Endothelial cell of umbilical vein (primary cell): ENCODE results near the gene SHISA9. TPM values are rescaled to one million over a fixed set of nuclear protein-coding genes. Genes with fewer than 3 reads are reported as not detected.

Source experiments
- BruUV-seq: library from RNA; stranded (reverse); fragments of 400-500 nt; replicated peaks from 2 replicates; lab custom pipeline; 2021; lab: Mats Ljungman, UMichigan
- CTCF ChIA-PET: fragments of 300-600, 350-600 bp; sonication (Branson Sonifier 250); formaldehyde crosslinking; loops from one replicate; lab custom pipeline; 2021; ENCODE audit warnings: antibody characterized with exemption, inconsistent platforms; lab: Charles Lee
- POLR2A ChIA-PET: fragments of 300-600, 350-600 bp; sonication (Branson Sonifier 250); formaldehyde crosslinking; loops from one replicate; lab custom pipeline; 2021; ENCODE audit warnings: antibody characterized with exemption, inconsistent platforms; lab: Charles Lee
- DNase-seq: peaks from one replicate; pipeline ENCODE4 v3.0.0-alpha.2; 2011; ENCODE audit warnings: low read depth, low spot score
- FAIRE-seq: peaks from 2 replicates; lab custom pipeline; 2011; peaks lifted over from hg19 to GRCh38; lab: Jason Lieb, UNC
- H2AFZ ChIP-seq: 2 replicates; pipeline ENCODE4 v1.6.0; 2012; ENCODE audit warnings: low read depth, low read length, control low read depth, inconsistent platforms
- H3K27ac ChIP-seq: 2 replicates; pipeline ENCODE4 v1.5.1; 2011; ENCODE audit warnings: low read depth, mild to moderate bottlenecking, control low read depth, low read length, moderate library complexity; ENCODE audit not compliant: insufficient read depth
- H3K27me3 ChIP-seq, 2 experiments: 2 replicates each; pipeline versions ENCODE4 v1.6.0 to v1.6.1; 2011; ENCODE audit warnings: low read length in 2 of 2, mixed read lengths in 1 of 2; ENCODE audit not compliant: control insufficient read depth in 2 of 2, insufficient read depth in 2 of 2
- H3K36me3 ChIP-seq, 2 experiments: 2 replicates in 1 of 2; 3 replicates in 1 of 2; pipeline ENCODE4 v1.5.1; 2011; ENCODE audit warnings: low read length in 2 of 2, mild to moderate bottlenecking in 1 of 2, moderate library complexity in 1 of 2; ENCODE audit not compliant: control insufficient read depth in 2 of 2, insufficient read depth in 2 of 2; ENCODE audit errors: extremely low read depth in 1 of 2
- H3K4me1 ChIP-seq: 3 replicates; pipeline ENCODE4 v1.5.1; 2011; ENCODE audit warnings: mild to moderate bottlenecking, low read length; ENCODE audit not compliant: control insufficient read depth, insufficient read depth; ENCODE audit errors: extremely low read depth
- H3K4me2 ChIP-seq: 2 replicates; pipeline ENCODE4 v1.6.1; 2011; ENCODE audit warnings: low read length, control low read depth, mixed read lengths; ENCODE audit not compliant: insufficient read depth
- H3K4me3 ChIP-seq, 3 experiments: fragments of 200-600 bp in 1 of 3; sonication (generic), shearing (Covaris generic) in 1 of 3; replicated peaks in 1 of 3; 2 replicates each; pipeline ENCODE4 v1.5.1; 2011 to 2016; ENCODE audit warnings: control low read depth in 3 of 3, low read length in 3 of 3, mild to moderate bottlenecking in 2 of 3, inconsistent platforms in 1 of 3, low read depth in 1 of 3, moderate library complexity in 1 of 3; ENCODE audit not compliant: insufficient read depth in 1 of 3
- H3K79me2 ChIP-seq: 2 replicates; pipeline ENCODE4 v1.6.0; 2012; ENCODE audit warnings: low read length, inconsistent platforms; ENCODE audit not compliant: control insufficient read depth, insufficient read depth
- H3K9ac ChIP-seq: replicated peaks from 2 replicates; pipeline ENCODE3; 2011; ENCODE audit warnings: low read length, control low read depth; ENCODE audit not compliant: insufficient read depth; ENCODE audit errors: extremely low read depth
- H3K9me1 ChIP-seq: replicated peaks from 3 replicates; pipeline ENCODE4 v1.6.0; 2011; ENCODE audit warnings: mild to moderate bottlenecking, low read length; ENCODE audit not compliant: control insufficient read depth, insufficient read depth; ENCODE audit errors: extremely low read depth
- H3K9me3 ChIP-seq: replicated peaks from 2 replicates; pipeline ENCODE4 v1.5.1; 2012; ENCODE audit warnings: low read length, inconsistent platforms; ENCODE audit not compliant: control insufficient read depth, insufficient read depth
- H4K20me1 ChIP-seq: replicated peaks from 2 replicates; pipeline ENCODE3; 2011; ENCODE audit warnings: mild to moderate bottlenecking, low read length; ENCODE audit not compliant: control insufficient read depth, insufficient read depth; ENCODE audit errors: extremely low read depth
- CTCF ChIP-seq, 2 donors: IDR thresholded peaks; 1 replicate in 1 of 2; 2 replicates in 1 of 2; pipeline ENCODE4 v1.5.1; 2011; ENCODE audit warnings: low read length in 2 of 2, mild to moderate bottlenecking in 2 of 2, moderate library complexity in 2 of 2, control low read depth in 1 of 2, inconsistent platforms in 1 of 2, low read depth in 1 of 2; ENCODE audit not compliant: insufficient read depth in 1 of 2; ENCODE audit errors: extremely low read depth in 1 of 2
- EZH2 ChIP-seq: IDR thresholded peaks from 2 replicates; pipeline ENCODE4 v1.6.1; 2012; ENCODE audit warnings: borderline replicate concordance, low read depth, mild to moderate bottlenecking, moderate library complexity, low read length, inconsistent platforms; ENCODE audit not compliant: severe bottlenecking
- GATA2 ChIP-seq: IDR thresholded peaks from 2 replicates; pipeline ENCODE4 v1.7.0; 2011; ENCODE audit warnings: low read depth, mild to moderate bottlenecking, moderate library complexity, mixed read lengths, low read length; ENCODE audit not compliant: insufficient read length, insufficient read depth
- JUN ChIP-seq: IDR thresholded peaks from 2 replicates; pipeline ENCODE4 v1.6.1; 2011; ENCODE audit warnings: borderline replicate concordance, low read depth; ENCODE audit not compliant: insufficient read length, insufficient read depth
- MAX ChIP-seq: IDR thresholded peaks from 2 replicates; pipeline ENCODE4 v1.6.1; 2011; ENCODE audit not compliant: insufficient read depth, insufficient read length
- MYC ChIP-seq: IDR thresholded peaks from one replicate; pipeline ENCODE4 v1.6.1; 2011; ENCODE audit warnings: mild to moderate bottlenecking, low read depth, low read length
- POLR2A ChIP-seq: IDR thresholded peaks from 2 replicates; pipeline ENCODE4 v1.6.1; 2012; ENCODE audit warnings: low read depth, mild to moderate bottlenecking, control low read depth, low read length
- POLR2AphosphoS5 ChIP-seq: IDR thresholded peaks from 2 replicates; pipeline ENCODE4 v1.6.1; 2012; ENCODE audit warnings: low read depth, mild to moderate bottlenecking, control low read depth, low read length, moderate library complexity; ENCODE audit not compliant: insufficient read depth
- dilution Hi-C: fragments of 300-500 bp; cut with MboI; formaldehyde crosslinking; loops from one replicate; pipeline ENCODE4 v1.15.0; 2019; ENCODE audit warnings: low sequenced_read_pairs; ENCODE audit not compliant: extremely low pct_ligation_motif_present
- intact Hi-C: fragments of 100-400 bp; cut with micrococcal nuclease; formaldehyde crosslinking; loops from one replicate; pipeline ENCODE4 v1.10.0; 2022
- polyA plus RNA-seq, 4 experiments: library from polyadenylated mRNA; depleted of rRNA in 3 of 4; stranded (reverse) in 3 of 4; unstranded in 1 of 4; fragments of >200 nt; gene quantifications; 2 replicates each; pipeline versions ENCODE4 v1.2.1 to v1.2.3, GENCODE V29; 2011 to 2012; ENCODE audit warnings: missing spikeins in 1 of 4
- total RNA-seq: library from RNA; stranded (reverse); gene quantifications from 2 replicates; pipeline ENCODE4 v1.2.3, GENCODE V29; 2021

Gene SHISA9
- total and polyA plus RNA-seq, 2 donors (not counting 3 experiments of a cell fraction or from before 2014, with no cell fraction given) = not detected

GRCh38 chr16:13012601-13013000, 111.2 kb downstream of the SHISA9 start:
- H3K4me2 ChIP-seq = no peak overlapping the region
- H3K27ac ChIP-seq = no peak overlapping the region
- no TSS peak for BruUV-seq
- H3K9me1 ChIP-seq = no peaks in the 10 kb centered on the region
- no peak overlapping the region for H3K9ac ChIP-seq
- dilution Hi-C loops = no loop called here
- H3K27me3 ChIP-seq = no peaks in the 10 kb centered on the region
- POLR2A ChIA-PET = no interaction called here
- H3K9me3 ChIP-seq = peaks cover 2% of the 10 kb centered on the region
- TF ChIP-seq MYC (no peak), JUN (no peak), GATA2 (no peak), CTCF (IDR thresholded peaks at IDR 0.05; ENCODE audit: extremely low read depth in 1 of 2, insufficient read depth in 1 of 2, low read depth in 1 of 2, low read length in 2 of 2) (no peak), POLR2AphosphoS5 (no peak), POLR2A (no peak), MAX (no peak), EZH2 (no peak)
- CTCF ChIA-PET = no interaction called here
- no peaks in the 10 kb centered on the region for H3K4me1 ChIP-seq
- H3K4me3 ChIP-seq = no peak overlapping the region
- no peaks in the 10 kb centered on the region for H4K20me1 ChIP-seq
- no peak overlapping the region for H2AFZ ChIP-seq
- intact Hi-C loops = no loop called here
- no peak for FAIRE-seq
- no peaks in the 10 kb centered on the region for H3K36me3 ChIP-seq
- no peaks in the 10 kb centered on the region for H3K79me2 ChIP-seq
- DNase-seq = no peak
